GM19328 (cell line): ENCODE data around the gene WDR90.

Experiments used
- ATAC-seq: cut with Tn5 transposase; IDR thresholded peaks from one replicate; pipeline ENCODE4 v1.9.1; 2021; ENCODE audit warnings: mild to moderate bottlenecking, moderate library complexity; ENCODE audit not compliant: unreplicated experiment

The WDR90 gene

GRCh38 chr16:637081-638018, 11.8 kb upstream of the WDR90 start:
- no peak for ATAC-seq

GRCh38 chr16:638034-638543, 11.1 kb upstream of the WDR90 start:
- no peak for ATAC-seq

- ATAC-seq: no peak
Measured at GRCh38 chr16:638836-639235, 10.3 kb upstream of the WDR90 start.

DNA sequence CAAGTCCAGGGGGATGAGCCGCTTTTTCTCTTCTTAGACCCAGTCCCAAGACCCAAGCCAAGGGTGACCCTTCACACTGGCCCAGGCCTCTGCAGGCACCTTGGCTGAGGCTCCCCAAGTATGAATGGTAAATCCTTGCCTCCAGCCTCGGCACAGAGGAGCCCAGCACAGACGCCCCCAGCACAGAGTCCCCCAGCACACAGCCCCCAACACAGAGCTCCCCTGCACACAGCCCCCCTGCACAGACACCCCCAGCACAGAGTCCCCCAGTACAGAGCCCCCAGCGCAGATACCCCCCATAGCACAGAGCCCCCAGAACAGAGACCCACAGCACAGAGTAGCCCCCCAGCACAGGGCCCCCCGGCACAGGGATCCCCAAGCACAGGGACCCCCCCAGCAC, 8.6 kb upstream of the WDR90 start:
- ATAC-seq: no peak

- ATAC-seq: no peak
Measured at GRCh38 chr16:641326-642188, 7.6 kb upstream of the WDR90 start, which contains the start of gene MCRIP2. Gene MCRIP2 (plus strand): TSS chr16:641828. CDS start chr16:641992, 164 bp downstream.

DNA sequence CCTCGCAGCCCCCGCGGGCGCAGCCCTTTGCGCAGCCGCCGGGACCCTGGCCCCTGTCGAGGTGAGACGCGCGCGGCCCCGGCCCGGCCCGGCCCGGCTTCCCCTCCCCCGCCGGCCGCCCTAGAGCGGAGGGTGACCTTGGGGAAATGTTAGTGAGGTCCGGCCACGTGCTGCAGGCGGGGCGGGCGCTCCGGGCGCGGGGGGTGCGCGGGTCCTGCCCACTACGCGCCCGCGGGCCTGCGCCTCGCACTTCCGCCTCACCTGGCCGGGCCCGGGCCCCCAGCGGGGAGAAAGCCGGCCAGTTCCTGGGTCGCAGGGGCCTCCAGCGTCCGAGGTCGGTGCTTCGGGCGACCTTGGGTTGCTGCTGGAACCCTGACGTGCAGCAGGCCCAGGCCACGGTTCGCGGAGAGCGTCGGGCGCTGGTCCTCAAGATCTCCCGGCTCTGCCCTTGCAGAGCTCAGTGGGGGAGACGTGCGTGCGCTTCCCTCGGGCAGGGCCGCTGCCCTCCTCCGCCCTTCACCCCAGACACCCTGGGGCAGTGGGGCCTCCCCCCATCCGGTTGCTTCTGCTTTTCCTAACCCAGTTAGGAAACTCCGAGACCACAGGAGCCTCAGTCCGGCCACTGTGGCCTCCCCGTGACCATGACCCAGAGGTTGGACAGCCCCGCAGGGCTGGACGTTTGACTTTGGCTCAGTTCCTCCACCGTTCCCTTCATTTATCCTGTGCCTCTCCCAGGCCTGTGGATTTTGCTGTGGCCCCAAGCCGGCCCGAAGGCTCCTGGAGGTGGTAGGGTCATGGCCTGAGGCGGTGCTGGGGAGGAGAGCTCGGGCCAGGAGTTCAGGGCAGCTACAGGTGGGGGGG, 6.7 kb upstream of the WDR90 start:
- no peak for ATAC-seq

- ATAC-seq: no peak
Measured at GRCh38 chr16:643050-643368, 6.2 kb upstream of the WDR90 start.

- no peak for ATAC-seq
Measured at GRCh38 chr16:644556-644955, 4.6 kb upstream of the WDR90 start.

- no peak for ATAC-seq
Measured at GRCh38 chr16:645852-646678, 3.1 kb upstream of the WDR90 start.

DNA sequence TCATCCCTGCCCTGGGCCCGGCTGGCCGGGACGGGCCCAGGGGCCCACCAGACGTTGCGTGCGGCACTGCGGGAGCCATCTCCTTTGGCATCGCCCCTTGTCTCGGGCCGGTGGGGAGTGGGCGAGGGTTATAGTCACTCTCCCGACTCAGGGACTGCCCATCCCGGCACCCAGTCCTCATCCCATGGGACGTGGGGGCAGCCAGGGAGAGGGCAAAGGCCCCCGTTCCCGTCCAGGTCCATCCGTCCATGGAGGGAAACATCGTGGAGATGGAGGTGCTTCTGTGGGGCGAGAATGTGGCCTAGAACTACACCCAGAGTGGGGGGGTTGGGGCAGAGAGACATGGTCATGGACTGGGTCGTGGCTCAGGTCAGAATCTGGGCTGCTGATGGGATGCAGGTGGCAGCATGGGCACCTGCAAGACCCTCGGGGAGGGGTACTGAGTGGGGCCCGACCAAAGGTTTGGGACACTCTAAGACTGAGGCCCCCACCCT, 2.4 kb upstream of the WDR90 start:
- no peak for ATAC-seq

- ATAC-seq: no peak
Measured at GRCh38 chr16:647173-647902, 1.8 kb upstream of the WDR90 start.

DNA sequence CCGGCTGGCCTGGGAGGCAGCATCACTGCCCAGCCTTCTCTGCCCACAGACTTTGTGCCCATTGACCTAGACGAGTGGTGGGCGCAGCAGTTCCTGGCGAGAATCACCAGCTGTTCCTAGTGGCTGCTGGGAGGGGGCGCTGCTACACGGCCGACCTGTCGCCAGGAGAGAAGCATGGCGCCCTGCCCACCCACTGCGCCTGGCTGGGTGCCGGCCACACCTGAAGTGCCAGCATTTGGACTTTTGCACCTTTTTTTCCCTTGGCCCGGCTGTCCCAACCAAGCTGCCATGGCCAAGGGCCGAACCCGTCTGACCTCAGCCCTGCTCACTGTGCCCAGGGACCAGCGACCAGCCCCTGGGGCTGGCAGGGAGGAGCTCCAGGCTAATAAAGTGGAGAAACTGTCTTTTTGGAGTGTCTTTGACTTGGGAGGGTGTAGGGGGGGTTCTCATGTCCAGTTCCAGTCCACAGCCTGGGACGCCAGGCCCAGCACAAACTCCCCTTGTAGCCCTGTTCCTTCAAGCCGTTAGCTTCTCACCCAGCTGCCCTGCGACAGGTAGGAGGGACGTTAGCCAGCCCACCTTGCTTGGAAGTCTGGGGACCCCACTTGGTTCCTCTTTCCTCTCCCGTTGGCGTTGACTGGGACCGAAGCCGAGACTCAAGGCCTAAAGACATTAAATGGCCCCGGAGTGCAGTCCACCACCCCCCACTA, 939 bp upstream of the WDR90 start:
- ATAC-seq: no peak

- peak; percentile 5 for ATAC-seq
Measured at GRCh38 chr16:649631-650030, 466 bp downstream of the WDR90 start.

DNA sequence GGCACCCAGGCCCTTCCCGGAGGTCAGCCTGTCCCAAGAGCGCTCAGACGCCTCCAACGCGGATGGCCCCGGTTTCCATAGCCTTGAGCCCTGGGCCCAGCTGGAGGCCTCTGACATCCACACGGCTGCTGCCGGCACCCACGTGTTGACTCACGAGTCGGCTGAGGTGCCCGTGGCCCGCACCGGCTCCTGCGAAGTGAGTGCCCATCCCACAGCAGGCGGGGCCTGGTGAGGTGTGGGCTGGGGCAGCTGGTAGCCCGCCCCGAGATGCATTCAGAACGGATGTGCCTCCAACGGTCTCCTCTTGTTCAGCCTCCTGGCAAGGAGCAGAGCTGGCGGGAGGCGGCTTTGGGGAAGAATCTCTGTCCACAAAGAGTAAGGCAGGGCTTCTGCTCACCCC, 2.7 kb downstream of the WDR90 start:
- no peak for ATAC-seq

- no peak for ATAC-seq
Measured at GRCh38 chr16:652454-653305, 3.5 kb downstream of the WDR90 start.

DNA sequence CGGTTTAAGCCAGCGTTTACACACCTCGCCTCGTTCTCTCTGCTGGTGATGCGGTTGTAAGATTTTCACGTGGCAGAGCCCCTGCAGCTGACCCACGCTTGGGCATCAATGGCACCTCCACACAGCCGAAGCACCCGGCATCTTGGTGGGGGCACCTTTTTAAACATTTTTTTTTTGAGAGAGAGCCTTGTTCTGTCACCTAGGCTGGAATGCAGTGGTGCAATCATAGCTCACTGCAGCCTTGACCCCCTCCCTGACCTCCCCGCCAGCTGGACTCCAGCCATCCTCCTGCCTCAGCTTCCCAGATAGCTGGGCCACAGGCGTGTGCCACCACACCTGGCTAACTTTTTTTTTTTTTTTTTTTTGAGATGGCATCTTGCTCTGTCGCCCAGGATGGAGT, 4.9 kb downstream of the WDR90 start:
- no peak for ATAC-seq

DNA sequence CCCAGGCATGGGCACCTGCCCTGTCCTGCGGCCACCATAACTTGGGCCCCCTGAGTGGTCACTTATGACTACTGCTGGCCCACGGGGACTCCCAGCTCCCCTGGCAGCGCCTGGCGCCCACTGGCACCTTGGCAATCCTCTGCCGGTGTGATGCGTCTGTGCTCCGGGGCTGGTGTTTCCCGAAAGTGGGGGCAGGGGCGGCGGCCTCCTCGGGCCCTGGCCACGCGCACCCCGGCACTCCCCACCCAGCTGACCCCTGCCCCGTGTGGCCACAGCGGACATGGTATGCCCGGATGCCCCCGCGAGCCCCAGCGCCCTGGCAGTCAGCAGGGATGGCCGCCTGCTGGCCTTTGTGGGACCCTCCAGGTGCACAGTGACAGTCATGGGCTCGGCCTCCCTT, 8.3 kb downstream of the WDR90 start:
- ATAC-seq: no peak
